HL-60 (cell line): ENCODE results near the gene CCDC85B.

ENCODE experiments used
- CTCF ChIP-seq: IDR thresholded peaks from one replicate; pipeline ENCODE4 v1.5.1; 2011; ENCODE audit warnings: low read length, control low read depth, inconsistent platforms; ENCODE audit not compliant: insufficient read depth
- GABPA ChIP-seq: IDR thresholded peaks from 2 replicates; pipeline ENCODE4 v1.6.1; 2012; ENCODE audit warnings: low read depth
- POLR2AphosphoS5 ChIP-seq: IDR thresholded peaks from 2 replicates; pipeline ENCODE4 v1.6.1; 2012; ENCODE audit warnings: low read depth
- REST ChIP-seq: IDR thresholded peaks from 2 replicates; pipeline ENCODE4 v1.6.1; 2012; ENCODE audit warnings: low read depth; ENCODE audit not compliant: insufficient replicate concordance
- SPI1 ChIP-seq: IDR thresholded peaks from 2 replicates; pipeline ENCODE4 v1.6.1; 2012; ENCODE audit warnings: low read depth, mild to moderate bottlenecking, borderline replicate concordance

- TF ChIP-seq REST (no peak), CTCF (no peak), GABPA (no peak), POLR2AphosphoS5 (no peak), SPI1 (no peak)
Measured at GRCh38 chr11:65849771-65850216, 40.7 kb upstream of the CCDC85B start.
